Right cardiac atrium (tissue), 5 donors: ENCODE measurements around the gene HNRNPLL. TPM values are rescaled to one million over a fixed set of nuclear protein-coding genes. Genes with fewer than 3 reads are reported as not detected.

ENCODE experiments used
- ATAC-seq, 2 donors: fragments of 200-7000 bp; cut with Tn5 transposase; one replicate each; pipeline versions ENCODE4 v1.8.0 to v1.9.1; 2020; ENCODE audit warnings: moderate library complexity in 2 of 2, mild to moderate bottlenecking in 1 of 2
- DNase-seq, 3 donors: peaks; one replicate each; pipeline ENCODE4 v3.0.0-alpha.2; 2020
- H3K27ac ChIP-seq: one replicate; pipeline ENCODE4 v1.5.1; 2013; ENCODE audit warnings: mild to moderate bottlenecking, low read length, control low read depth, moderate library complexity
- H3K27me3 ChIP-seq: one replicate; pipeline ENCODE4 v1.6.1; 2013; ENCODE audit not compliant: control insufficient read depth, insufficient read depth
- H3K4me1 ChIP-seq: one replicate; pipeline ENCODE4 v1.6.1; 2013; ENCODE audit warnings: low read length; ENCODE audit not compliant: control insufficient read depth, insufficient read depth
- H3K4me3 ChIP-seq: one replicate; pipeline ENCODE4 v1.5.1; 2013; ENCODE audit warnings: low read length, control low read depth
- H3K9me3 ChIP-seq: one replicate; pipeline ENCODE4 v1.6.1; 2013; ENCODE audit warnings: low read length; ENCODE audit not compliant: control insufficient read depth
- WGBS: extraction: QIAGEN DNeasy Blood & Tissue Kit; methylation state at CpG from one replicate; pipeline ENCODE4 v1.1.7; 2013; 5-methylcytosine and 5-hydroxymethylcytosine counted together
- intact Hi-C, 4 donors: fragments of 100-400 bp; cut with DNase I; formaldehyde crosslinking; loops; one replicate each; pipeline versions ENCODE4 v1.11.0 to v1.14.0; 2022 to 2023
- polyA plus RNA-seq: library from polyadenylated mRNA; stranded (reverse); fragments of 200-250 nt; gene quantifications from one replicate; pipeline ENCODE4 v1.2.3, GENCODE V29; 2013
- total RNA-seq, 4 donors: library from RNA; stranded (reverse); fragmentation: NEBNext Ultra II Directional; extraction: Animal tissue kit (Norgen Biotek cat#: 25700); gene quantifications; one replicate each; pipeline ENCODE4 v1.2.1, GENCODE V29; 2021
- donor health status: healthy with polysubstance abuse.
- donor health status: DM: no; HTN: yes; CAD: no.
- donor health status: DM: no; HTN: no; CAD: no.
- donor health status: DM: no; HTN: yes; CAD: no; lungs with severe emphysema.
- donor health status: DM: yes; HTN: yes; CAD: no.

The HNRNPLL gene
- total and polyA plus RNA-seq, 5 donors, result 11.3 to 38.7 (median 34.3) TPM

DNA sequence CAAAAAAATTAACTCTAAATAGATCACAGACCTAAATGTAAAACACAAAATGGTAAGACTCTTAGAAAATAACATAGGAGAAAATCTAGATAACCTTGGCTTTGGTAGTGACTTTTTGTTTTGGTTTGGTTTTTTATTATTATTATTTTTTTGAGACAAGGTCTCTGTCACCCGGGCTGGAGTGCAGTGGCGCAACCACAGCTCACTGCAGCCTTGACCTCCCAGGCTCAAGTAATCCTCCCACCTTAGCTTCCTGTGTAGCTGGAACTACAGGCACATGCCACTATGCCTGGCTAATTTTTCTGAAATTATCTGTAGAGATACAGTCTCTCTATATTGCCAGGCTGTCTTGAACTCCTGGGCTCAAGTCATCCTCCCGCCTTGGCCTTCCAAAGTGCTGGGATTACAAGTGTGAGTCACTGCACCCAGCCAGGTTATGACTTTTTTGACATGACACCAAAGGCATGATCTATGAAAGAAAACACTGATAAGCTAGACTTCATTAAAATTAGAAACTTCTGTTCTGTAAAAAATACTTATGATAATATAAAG is 88.0 kb downstream of the HNRNPLL start:
- Histone ChIP-seq H3K4me1 (no peaks in the 10 kb centered on the region), H3K27me3 (no peaks in the 10 kb centered on the region), H3K9me3 (no peaks in the 10 kb centered on the region), H3K27ac (no peak overlapping the region), H3K4me3 (no peak overlapping the region)
- ATAC-seq, result no peak
- DNase-seq, result no peak
- intact Hi-C loops, result no loop called here
- 83% methylated on average over 3 of the region's 3 CpGs for WGBS

DNA sequence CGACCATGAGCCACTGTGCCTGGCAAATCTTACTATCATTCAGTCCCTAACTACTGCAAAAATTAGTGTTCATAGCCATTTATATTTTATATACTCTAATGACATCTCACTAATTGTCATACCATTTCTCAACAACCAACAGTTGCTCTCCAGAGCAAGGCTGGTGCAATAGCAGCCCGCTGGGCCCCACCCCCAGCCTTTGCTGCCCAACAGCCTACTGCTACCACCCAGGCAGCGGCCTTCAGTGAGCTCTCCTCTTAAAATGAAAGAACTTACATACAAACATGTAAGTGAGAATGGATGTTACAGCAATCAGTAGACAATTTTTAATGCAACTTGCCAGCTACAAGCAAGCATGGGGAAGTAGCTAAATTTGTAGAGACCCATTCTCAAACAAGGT is 90.5 kb downstream of the HNRNPLL start:
- H3K27ac ChIP-seq, result no peak overlapping the region

More for the DNA sequence above, 90.5 kb downstream of the HNRNPLL start:
- ATAC-seq, result no peak
- no peak for DNase-seq
- WGBS, result 61% methylated on average over 3 of the region's 3 CpGs
- intact Hi-C loops, result no loop called here
- no peak overlapping the region for H3K4me3 ChIP-seq
- peaks cover 3% of the 10 kb centered on the region for H3K4me1 ChIP-seq
- H3K27me3 ChIP-seq, result no peaks in the 10 kb centered on the region
- no peaks in the 10 kb centered on the region for H3K9me3 ChIP-seq

Other genes starting within 250 kb of the HNRNPLL start
- 10 to 100 TPM; 37.4 to 53.5 (median 41.6) TPM for gene ATL2, start 225.7 kb downstream of the HNRNPLL start, total RNA-seq
- 19.9 TPM for gene ATL2, start 225.7 kb downstream of the HNRNPLL start, polyA plus RNA-seq
- 10 to 100 TPM; 11.4 to 23.0 (median 19.8) TPM for gene GALM, start 63.2 kb upstream of the HNRNPLL start, total RNA-seq
- gene GALM, start 63.2 kb upstream of the HNRNPLL start, polyA plus RNA-seq, result 13.5 TPM
- 10 to 100 TPM; 51.4 to 87.1 (median 64.6) TPM for gene SRSF7, start 148.4 kb upstream of the HNRNPLL start, total RNA-seq
- gene SRSF7, start 148.4 kb upstream of the HNRNPLL start, polyA plus RNA-seq, result 51.1 TPM
- gene GEMIN6, start 175.3 kb upstream of the HNRNPLL start, total RNA-seq, result 10 to 100 TPM in 2 of 4 donors, 1 to 10 TPM in 2; 7.8 to 12.8 (median 9.2) TPM
- gene GEMIN6, start 175.3 kb upstream of the HNRNPLL start, polyA plus RNA-seq, result 7.3 TPM